LNCAP (cell line): ENCODE results near the gene CTSH.

Experiments used
- TF ChIP-seq, protein P1 (sequence below): fragments of 450-650 bp; IDR thresholded peaks from 2 replicates; pipeline ENCODE4 v1.5.1; 2017; ENCODE audit warnings: mild to moderate bottlenecking

Gene CTSH

GRCh38 chr15:78878356-78878755, 66.5 kb downstream of the CTSH start:
- TF ChIP-seq, protein P1, sequence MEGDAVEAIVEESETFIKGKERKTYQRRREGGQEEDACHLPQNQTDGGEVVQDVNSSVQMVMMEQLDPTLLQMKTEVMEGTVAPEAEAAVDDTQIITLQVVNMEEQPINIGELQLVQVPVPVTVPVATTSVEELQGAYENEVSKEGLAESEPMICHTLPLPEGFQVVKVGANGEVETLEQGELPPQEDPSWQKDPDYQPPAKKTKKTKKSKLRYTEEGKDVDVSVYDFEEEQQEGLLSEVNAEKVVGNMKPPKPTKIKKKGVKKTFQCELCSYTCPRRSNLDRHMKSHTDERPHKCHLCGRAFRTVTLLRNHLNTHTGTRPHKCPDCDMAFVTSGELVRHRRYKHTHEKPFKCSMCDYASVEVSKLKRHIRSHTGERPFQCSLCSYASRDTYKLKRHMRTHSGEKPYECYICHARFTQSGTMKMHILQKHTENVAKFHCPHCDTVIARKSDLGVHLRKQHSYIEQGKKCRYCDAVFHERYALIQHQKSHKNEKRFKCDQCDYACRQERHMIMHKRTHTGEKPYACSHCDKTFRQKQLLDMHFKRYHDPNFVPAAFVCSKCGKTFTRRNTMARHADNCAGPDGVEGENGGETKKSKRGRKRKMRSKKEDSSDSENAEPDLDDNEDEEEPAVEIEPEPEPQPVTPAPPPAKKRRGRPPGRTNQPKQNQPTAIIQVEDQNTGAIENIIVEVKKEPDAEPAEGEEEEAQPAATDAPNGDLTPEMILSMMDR: no peak

- TF ChIP-seq, protein P1: no peak
These were observed 69.5 kb downstream of the CTSH start for GRCh38 chr15:78875107-78875914.

GRCh38 chr15:78873793-78874765, 70.8 kb downstream of the CTSH start:
- TF ChIP-seq, protein P1: no peak

DNA sequence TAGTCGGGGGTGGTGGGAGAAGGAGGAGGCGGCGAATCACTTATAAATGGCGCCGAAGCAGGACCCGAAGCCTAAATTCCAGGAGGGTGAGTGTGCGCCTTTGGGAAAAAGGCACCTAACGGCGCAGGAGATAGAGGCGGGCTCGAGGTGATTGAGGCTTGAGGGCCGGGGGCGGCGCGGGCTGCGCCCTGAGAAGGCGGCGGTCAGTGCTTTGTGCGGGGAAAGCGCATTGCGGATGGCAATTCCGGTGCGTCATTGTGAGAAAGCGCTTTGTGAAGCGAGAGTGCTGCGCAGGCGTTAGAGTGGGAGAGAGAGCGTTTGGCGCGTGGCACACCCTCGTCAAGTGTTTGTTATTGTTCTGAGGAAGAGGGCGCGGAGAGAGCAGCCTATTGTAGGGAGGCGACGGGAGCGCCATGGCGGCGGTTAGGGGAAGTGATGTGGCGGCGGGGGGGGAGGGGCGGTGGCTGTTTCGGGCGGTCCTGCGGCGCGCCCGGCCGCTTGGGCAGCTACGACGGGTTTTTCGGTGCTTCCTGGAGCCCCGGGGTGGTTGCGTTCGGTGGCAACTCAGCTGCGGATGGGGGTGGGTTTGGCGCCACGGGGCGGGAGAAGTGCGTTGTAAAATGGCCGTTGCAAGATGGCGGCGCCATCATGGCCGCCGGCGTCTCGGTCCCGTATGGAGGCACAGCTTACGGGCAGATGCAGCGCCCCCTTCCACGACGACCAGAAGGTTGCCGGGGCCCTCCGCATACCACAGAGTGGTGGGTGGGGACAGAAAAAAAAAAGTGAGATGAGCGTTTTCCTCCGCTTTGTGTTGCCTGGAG, 71.7 kb downstream of the CTSH start:
- TF ChIP-seq, protein P1: peak; percentile 54

DNA sequence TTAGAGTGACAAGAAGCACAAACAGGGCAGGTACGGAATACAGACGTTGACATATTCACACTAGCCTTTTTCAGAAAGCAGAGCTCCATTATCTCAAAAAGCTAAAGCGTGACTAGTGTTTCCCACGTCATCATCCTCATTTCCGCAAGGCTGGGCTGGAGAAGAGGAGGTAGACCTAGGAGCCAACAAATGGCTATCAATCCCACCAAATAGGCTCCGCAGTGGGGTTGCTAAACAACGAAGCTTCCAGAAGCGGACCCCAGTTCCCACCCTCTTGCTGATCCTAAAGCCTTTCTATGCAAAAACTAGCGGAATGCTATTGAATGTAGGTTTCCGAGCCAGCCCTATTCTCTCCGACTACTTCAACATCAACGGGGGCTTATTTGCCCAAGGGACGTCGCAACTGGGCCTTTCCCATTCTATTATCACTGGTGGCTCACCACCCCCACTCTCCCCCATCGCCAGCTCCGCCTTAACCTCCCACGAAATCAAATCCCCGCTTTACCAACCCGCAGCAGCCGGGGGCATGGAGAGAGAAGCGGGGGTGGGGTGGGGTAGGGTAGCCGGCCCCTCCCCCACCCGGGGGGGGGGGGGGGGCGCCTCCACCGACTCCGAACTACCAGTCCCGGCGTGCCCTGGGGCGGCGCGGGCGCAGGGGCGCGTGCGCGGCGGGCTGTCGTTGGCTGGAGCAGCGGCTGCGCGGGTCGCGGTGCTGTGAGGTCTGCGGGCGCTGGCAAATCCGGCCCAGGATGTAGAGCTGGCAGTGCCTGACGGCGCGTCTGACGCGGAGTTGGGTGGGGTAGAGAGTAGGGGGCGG, 72.5 kb downstream of the CTSH start, which contains the start of gene MORF4L1:
MORF4L1 (plus strand) TSS at position 736 of the 817 bp plus-strand sequence. CDS start 128 bp downstream, outside the sequence.
- TF ChIP-seq, protein P1: no peak
